GM23338 (cell line): ENCODE data around the gene UBXN7.
"Not testable (repeated sequence)": the region's sequence is repeated elsewhere in the genome, so short reads cannot be mapped to it uniquely, and the experiment has no call there.

ENCODE experiments used
- CTCF ChIP-seq, 2 experiments: fragments of 200-600 bp in 1 of 2; sonication (generic) in 1 of 2; conservative IDR thresholded peaks; 2 replicates each; pipeline versions ENCODE4 v1.5.1 to v1.6.1; 2016 to 2017; ENCODE audit warnings: antibody characterized with exemption in 2 of 2, low read depth in 2 of 2, mild to moderate bottlenecking in 2 of 2, moderate library complexity in 1 of 2
- EZH2phosphoT487 ChIP-seq: fragments of 200-600 bp; sonication (generic); IDR thresholded peaks from one replicate; pipeline ENCODE4 v1.8.1; 2018; ENCODE audit warnings: antibody characterized with exemption; ENCODE audit not compliant: unreplicated experiment
- STAT1 ChIP-seq: IDR thresholded peaks from one replicate; pipeline ENCODE4 v1.6.1; 2016; ENCODE audit warnings: antibody characterized with exemption; ENCODE audit not compliant: unreplicated experiment

GRCh38 chr3:196462680-196463477 is 30.7 kb upstream of the UBXN7 start:
- not testable (repeated sequence) for TF ChIP-seq STAT1; CTCF (conservative IDR thresholded peaks at IDR 0.05; ENCODE audit: low read depth in 2 of 2); EZH2phosphoT487
